MCF 10A (cell line): ENCODE results near the gene OBSCN. TPM values are rescaled to one million over a fixed set of nuclear protein-coding genes. Genes with fewer than 3 reads are reported as not detected.

Experiments
- BruUV-seq: library from RNA; stranded (reverse); fragments of 400-500 nt; replicated peaks from 2 replicates; lab custom pipeline; 2021; lab: Mats Ljungman, UMichigan
- CTCF ChIA-PET: fragments of 300-600 bp; sonication (Branson Sonifier 250); formaldehyde crosslinking; extraction: SDS; loops from one replicate; lab custom pipeline; 2021; ENCODE audit warnings: antibody characterized with exemption, inconsistent platforms; lab: Yijun Ruan, JAX
- POLR2A ChIA-PET: fragments of 300-600, 350-650 bp; sonication (Branson Sonifier 250); formaldehyde crosslinking; extraction: SDS; loops from one replicate; lab custom pipeline; 2020; ENCODE audit warnings: antibody characterized with exemption, inconsistent platforms; lab: Yijun Ruan, JAX
- DNase-seq: peaks from one replicate; pipeline ENCODE4 v3.0.0-alpha.2; 2018; ENCODE audit not compliant: unreplicated experiment
- H3K27ac Mint-ChIP-seq: one replicate; pipeline ENCODE4 v1.8.0; 2022; ENCODE audit warnings: mild to moderate bottlenecking, low read depth, mixed read lengths; ENCODE audit not compliant: unreplicated experiment
- H3K27me3 Mint-ChIP-seq: one replicate; pipeline ENCODE4 v1.8.0; 2022; ENCODE audit warnings: mixed read lengths; ENCODE audit not compliant: insufficient read depth, unreplicated experiment
- H3K36me3 Mint-ChIP-seq: one replicate; pipeline ENCODE4 v1.8.0; 2022; ENCODE audit warnings: mild to moderate bottlenecking, moderate library complexity, mixed read lengths; ENCODE audit not compliant: insufficient read depth, unreplicated experiment
- H3K4me1 Mint-ChIP-seq: one replicate; pipeline ENCODE4 v1.8.0; 2022; ENCODE audit warnings: mixed read lengths; ENCODE audit not compliant: insufficient read depth, unreplicated experiment
- H3K4me3 Mint-ChIP-seq: one replicate; pipeline ENCODE4 v1.8.0; 2022; ENCODE audit warnings: mild to moderate bottlenecking, moderate library complexity, mixed read lengths; ENCODE audit not compliant: unreplicated experiment
- H3K9me3 Mint-ChIP-seq: one replicate; pipeline ENCODE4 v1.8.0; 2022; ENCODE audit warnings: mixed read lengths; ENCODE audit not compliant: unreplicated experiment
- intact Hi-C: fragments of 100-400 bp; cut with micrococcal nuclease; formaldehyde crosslinking; loops from 2 replicates; pipeline ENCODE4 v1.14.1; 2022
- total RNA-seq: library from RNA; stranded (reverse); gene quantifications from 2 replicates; pipeline ENCODE4 v1.2.3, GENCODE V29; 2022
- TF ChIP-seq, protein P1 (sequence below): fragments of 200-600 bp; IDR thresholded peaks from one replicate; pipeline ENCODE4 v1.8.0; 2022; ENCODE audit warnings: antibody characterized with exemption, mild to moderate bottlenecking; ENCODE audit not compliant: unreplicated experiment

OBSCN gene
- total RNA-seq, 1 experiment from 2014 or later, result 22.6 TPM

DNA sequence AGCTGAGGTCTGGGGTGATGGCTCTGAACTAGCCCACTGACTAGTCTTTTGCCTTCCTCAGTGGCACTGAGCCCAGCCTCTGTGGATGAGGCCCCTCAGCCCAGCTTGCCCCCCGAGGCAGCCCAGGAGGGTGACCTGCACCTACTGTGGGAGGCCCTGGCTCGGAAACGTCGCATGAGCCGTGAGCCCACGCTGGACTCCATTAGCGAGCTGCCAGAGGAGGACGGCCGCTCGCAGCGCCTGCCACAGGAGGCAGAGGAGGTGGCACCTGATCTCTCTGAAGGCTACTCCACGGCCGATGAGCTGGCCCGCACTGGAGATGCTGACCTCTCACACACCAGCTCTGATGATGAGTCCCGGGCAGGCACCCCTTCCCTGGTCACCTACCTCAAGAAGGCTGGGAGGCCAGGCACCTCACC is 111.0 kb downstream of the OBSCN start:
- TF ChIP-seq, protein P1, sequence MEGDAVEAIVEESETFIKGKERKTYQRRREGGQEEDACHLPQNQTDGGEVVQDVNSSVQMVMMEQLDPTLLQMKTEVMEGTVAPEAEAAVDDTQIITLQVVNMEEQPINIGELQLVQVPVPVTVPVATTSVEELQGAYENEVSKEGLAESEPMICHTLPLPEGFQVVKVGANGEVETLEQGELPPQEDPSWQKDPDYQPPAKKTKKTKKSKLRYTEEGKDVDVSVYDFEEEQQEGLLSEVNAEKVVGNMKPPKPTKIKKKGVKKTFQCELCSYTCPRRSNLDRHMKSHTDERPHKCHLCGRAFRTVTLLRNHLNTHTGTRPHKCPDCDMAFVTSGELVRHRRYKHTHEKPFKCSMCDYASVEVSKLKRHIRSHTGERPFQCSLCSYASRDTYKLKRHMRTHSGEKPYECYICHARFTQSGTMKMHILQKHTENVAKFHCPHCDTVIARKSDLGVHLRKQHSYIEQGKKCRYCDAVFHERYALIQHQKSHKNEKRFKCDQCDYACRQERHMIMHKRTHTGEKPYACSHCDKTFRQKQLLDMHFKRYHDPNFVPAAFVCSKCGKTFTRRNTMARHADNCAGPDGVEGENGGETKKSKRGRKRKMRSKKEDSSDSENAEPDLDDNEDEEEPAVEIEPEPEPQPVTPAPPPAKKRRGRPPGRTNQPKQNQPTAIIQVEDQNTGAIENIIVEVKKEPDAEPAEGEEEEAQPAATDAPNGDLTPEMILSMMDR, result no peak
- DNase-seq, result no peak
- no TSS peak for BruUV-seq
- H3K9me3 Mint-ChIP-seq, result no peaks in the 10 kb centered on the region
- no peak overlapping the region for H3K4me3 Mint-ChIP-seq
- intact Hi-C loops, result no loop called here
- CTCF ChIA-PET, result no interaction called here
- H3K27ac Mint-ChIP-seq, result no peak overlapping the region
- no peaks in the 10 kb centered on the region for H3K36me3 Mint-ChIP-seq
- H3K27me3 Mint-ChIP-seq, result no peaks in the 10 kb centered on the region
- POLR2A ChIA-PET, result no interaction called here
- H3K4me1 Mint-ChIP-seq, result no peaks in the 10 kb centered on the region

DNA sequence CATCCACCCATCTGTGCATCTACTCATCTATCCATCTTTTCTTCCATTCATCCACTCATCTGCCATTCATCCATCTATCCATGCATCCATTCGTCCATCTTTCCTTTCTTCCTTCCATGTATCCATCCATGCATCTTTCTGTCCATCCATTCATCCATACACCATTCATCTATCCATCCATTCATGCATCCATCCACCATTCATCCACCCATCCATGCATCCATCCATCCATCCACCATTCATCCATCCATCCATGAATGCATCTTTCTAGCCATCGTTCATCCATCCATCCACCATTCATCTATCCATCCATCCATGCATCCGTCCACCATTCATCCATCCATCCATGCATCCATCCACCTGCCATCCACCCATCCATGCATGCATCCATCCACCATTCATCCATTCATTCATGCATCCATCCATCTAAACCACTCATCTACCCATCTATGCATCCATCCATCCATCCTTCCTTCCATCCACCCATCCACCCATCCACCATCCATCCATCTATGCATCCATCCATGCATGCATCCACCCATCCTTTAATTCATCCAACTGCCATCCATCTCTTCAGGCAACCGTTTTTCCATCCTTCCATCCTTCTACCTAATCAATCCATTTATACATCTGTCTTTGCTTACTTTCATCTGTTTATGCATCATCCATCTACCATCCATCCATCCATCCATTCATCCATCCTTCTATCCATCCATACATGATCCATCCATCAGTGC is 111.7 kb downstream of the OBSCN start:
- TF ChIP-seq, protein P1, result no peak
- Mint-ChIP-seq H3K9me3 (no peaks in the 10 kb centered on the region), H3K27me3 (no peaks in the 10 kb centered on the region), H3K36me3 (no peaks in the 10 kb centered on the region), H3K4me1 (no peaks in the 10 kb centered on the region), H3K4me3 (no peak overlapping the region), H3K27ac (no peak overlapping the region)
- no peak for DNase-seq
- BruUV-seq, result no TSS peak
- POLR2A ChIA-PET, result no interaction called here
- CTCF ChIA-PET, result no interaction called here
- intact Hi-C loops, result no loop called here

- BruUV-seq, result no TSS peak
- Mint-ChIP-seq H3K27me3 (no peaks in the 10 kb centered on the region), H3K4me3 (no peak overlapping the region), H3K36me3 (no peaks in the 10 kb centered on the region), H3K9me3 (no peaks in the 10 kb centered on the region), H3K27ac (no peak overlapping the region), H3K4me1 (no peaks in the 10 kb centered on the region)
- TF ChIP-seq, protein P1, result no peak
- POLR2A ChIA-PET, result no interaction called here
- intact Hi-C loops, result no loop called here
- CTCF ChIA-PET, result no interaction called here
- no peak for DNase-seq
Measured at GRCh38 chr1:228320394-228320793, 112.5 kb downstream of the OBSCN start.

GRCh38 chr1:228321435-228321834 is 113.6 kb downstream of the OBSCN start:
- no peaks in the 10 kb centered on the region for H3K9me3 Mint-ChIP-seq

More at GRCh38 chr1:228321435-228321834, 113.6 kb downstream of the OBSCN start:
- Mint-ChIP-seq H3K4me1 (no peaks in the 10 kb centered on the region), H3K36me3 (no peaks in the 10 kb centered on the region), H3K27me3 (no peaks in the 10 kb centered on the region), H3K4me3 (no peak overlapping the region), H3K27ac (no peak overlapping the region)
- TF ChIP-seq, protein P1, result no peak
- no TSS peak for BruUV-seq
- intact Hi-C loops, result no loop called here
- ChIA-PET CTCF (no interaction called here), POLR2A (interaction anchor here (0.6 to 0.7 kb wide), 2 partner anchors 9 to 90 kb away, joined by 3 read pairs; no protein-coding TSS in a partner anchor)
- DNase-seq, result no peak
